IPS-NIHi11 (cell line): Measurements from ENCODE around the gene CIAO2B.
A peak's percentile ranks its signal among the peaks of the same experiment; 100 is the strongest.
"Not testable (repeated sequence)": the region's sequence is repeated elsewhere in the genome, so short reads cannot be mapped to it uniquely, and the experiment has no call there.

Experiments
- DNase-seq: peaks from one replicate; pipeline ENCODE4 v3.0.0; 2012; ENCODE audit warnings: mixed read lengths, low spot score

The CIAO2B gene

GRCh38 chr16:66934138-66934838 lies at the start of gene CIAO2B:
TSS of gene CIAO2B (minus strand) at chr16:66934402. CDS start at chr16:66934364, 38 bp downstream.
- DNase-seq: peak; percentile 98

- no peak for DNase-seq
These were observed 48.8 kb upstream of the CIAO2B start for GRCh38 chr16:66983033-66983432.

- DNase-seq: no peak
These were observed 45.0 kb upstream of the CIAO2B start for GRCh38 chr16:66979011-66979717.

- DNase-seq: peak; percentile 92
These were observed 43.3 kb upstream of the CIAO2B start for GRCh38 chr16:66977341-66978113.

GRCh38 chr16:66976746-66977145 lies 42.5 kb upstream of the CIAO2B start:
- no peak for DNase-seq

GRCh38 chr16:66975302-66975893 lies 41.2 kb upstream of the CIAO2B start:
- no peak for DNase-seq

GRCh38 chr16:66974932-66975246 lies 40.7 kb upstream of the CIAO2B start:
- not testable (repeated sequence) for DNase-seq

- DNase-seq: not testable (repeated sequence)
These were observed 40.1 kb upstream of the CIAO2B start for GRCh38 chr16:66974156-66974931.

GRCh38 chr16:66973716-66974115 lies 39.5 kb upstream of the CIAO2B start:
- DNase-seq: no peak

- DNase-seq: peak; percentile 32
These were observed 38.8 kb upstream of the CIAO2B start for GRCh38 chr16:66972983-66973382.

- no peak for DNase-seq
These were observed 36.8 kb upstream of the CIAO2B start for GRCh38 chr16:66970775-66971720.

GRCh38 chr16:66968847-66969246 lies 34.6 kb upstream of the CIAO2B start:
- no peak for DNase-seq

GRCh38 chr16:66964049-66964448 lies 29.8 kb upstream of the CIAO2B start:
- no peak for DNase-seq

GRCh38 chr16:66961914-66962313 lies 27.7 kb upstream of the CIAO2B start:
- no peak for DNase-seq

GRCh38 chr16:66961065-66961744 lies 27.0 kb upstream of the CIAO2B start, which contains the start of gene CES3:
TSS of gene CES3 (plus strand) at chr16:66961266. CDS start at chr16:66961308, 42 bp downstream.
- DNase-seq: peak; percentile 88

- DNase-seq: no peak
These were observed 26.1 kb upstream of the CIAO2B start for GRCh38 chr16:66960270-66960669.

- DNase-seq: no peak
These were observed 25.5 kb upstream of the CIAO2B start for GRCh38 chr16:66959704-66960161.

GRCh38 chr16:66958857-66959703 lies 24.9 kb upstream of the CIAO2B start:
- DNase-seq: no peak

GRCh38 chr16:66956154-66956457 lies 21.9 kb upstream of the CIAO2B start:
- DNase-seq: not testable (repeated sequence)
